Lower leg skin (tissue), 3 donors: Measurements from ENCODE around the gene KIRREL3.

Experiments used
- CTCF ChIP-seq, 3 donors: fragments of 450-650 bp; IDR thresholded peaks; one replicate each; pipeline ENCODE4 v1.5.1; 2016; ENCODE audit warnings: antibody characterized with exemption in 3 of 3, mild to moderate bottlenecking in 3 of 3, moderate library complexity in 2 of 3
- POLR2A ChIP-seq, 2 donors: fragments of 450-650 bp; IDR thresholded peaks; one replicate each; pipeline ENCODE4 v1.6.1; 2016 to 2017; ENCODE audit warnings: antibody characterized with exemption in 2 of 2, mild to moderate bottlenecking in 1 of 2, moderate library complexity in 1 of 2

- no peak for TF ChIP-seq CTCF (IDR thresholded peaks at IDR 0.05)
- TF ChIP-seq POLR2A (IDR thresholded peaks at IDR 0.05), result no peak
Observed at GRCh38 chr11:126969865-126970479, 30.6 kb downstream of the KIRREL3 start.
